HG02623 (cell line): ENCODE results near the gene SERPINA10.
"Not testable (repeated sequence)": the region's sequence is repeated elsewhere in the genome, so short reads cannot be mapped to it uniquely, and the experiment has no call there.

Source experiments
- ATAC-seq: cut with Tn5 transposase; IDR thresholded peaks from one replicate; pipeline ENCODE4 v1.9.1; 2021; ENCODE audit warnings: moderate library complexity; ENCODE audit not compliant: unreplicated experiment

SERPINA10 gene

GRCh38 chr14:94314890-94315289, 21.8 kb upstream of the SERPINA10 start:
- no peak for ATAC-seq

GRCh38 chr14:94313991-94314655, 21.1 kb upstream of the SERPINA10 start:
- ATAC-seq = no peak

GRCh38 chr14:94312481-94313246, 19.6 kb upstream of the SERPINA10 start:
- ATAC-seq = no peak

GRCh38 chr14:94310248-94310647, 17.2 kb upstream of the SERPINA10 start:
- ATAC-seq = no peak

GRCh38 chr14:94309721-94310120, 16.7 kb upstream of the SERPINA10 start:
- no peak for ATAC-seq

- no peak for ATAC-seq
Observed at GRCh38 chr14:94307410-94307992, 14.4 kb upstream of the SERPINA10 start.

- no peak for ATAC-seq
Observed at GRCh38 chr14:94306047-94306978, 13.2 kb upstream of the SERPINA10 start.

- ATAC-seq = no peak
Observed at GRCh38 chr14:94305620-94306019, 12.6 kb upstream of the SERPINA10 start.

GRCh38 chr14:94304243-94304642, 11.2 kb upstream of the SERPINA10 start:
- ATAC-seq = no peak

- no peak for ATAC-seq
Observed at GRCh38 chr14:94303111-94303510, 10.0 kb upstream of the SERPINA10 start.

GRCh38 chr14:94298130-94298529, 5.1 kb upstream of the SERPINA10 start:
- no peak for ATAC-seq

- ATAC-seq = not testable (repeated sequence)
Observed at GRCh38 chr14:94296181-94296545, 3.1 kb upstream of the SERPINA10 start.

GRCh38 chr14:94295360-94296180, 2.5 kb upstream of the SERPINA10 start:
- no peak for ATAC-seq

GRCh38 chr14:94293578-94293924, 483 bp upstream of the SERPINA10 start:
- no peak for ATAC-seq

- ATAC-seq = no peak
Observed at GRCh38 chr14:94292526-94292871, 569 bp downstream of the SERPINA10 start.

GRCh38 chr14:94291906-94292525, 1.1 kb downstream of the SERPINA10 start:
- no peak for ATAC-seq

- no peak for ATAC-seq
Observed at GRCh38 chr14:94291159-94291905, 1.7 kb downstream of the SERPINA10 start.

- no peak for ATAC-seq
Observed at GRCh38 chr14:94290197-94290596, 2.9 kb downstream of the SERPINA10 start.
